Common myeloid progenitor, CD34-positive (primary cell): ENCODE results near the gene PLCB4.

Experiments
- CTCF ChIA-PET: fragments of 350-600 bp; sonication (Branson Sonifier 250); formaldehyde crosslinking; loops from one replicate; lab custom pipeline; 2021; ENCODE audit warnings: antibody characterized with exemption; lab: Charles Lee
- POLR2A ChIA-PET: fragments of 350-600 bp; sonication (Branson Sonifier 250); formaldehyde crosslinking; loops from one replicate; lab custom pipeline; 2021; ENCODE audit warnings: antibody characterized with exemption; lab: Charles Lee
- DNase-seq, 3 donors: peaks; one replicate each; pipeline versions ENCODE4 v3.0.0 to v3.0.0-alpha.2; 2013
- H3K27ac ChIP-seq, 2 experiments: 1 replicate in 1 of 2; 2 replicates in 1 of 2; pipeline ENCODE4 v1.7.0; 2013; ENCODE audit warnings: inconsistent platforms in 2 of 2, low read length in 2 of 2, mild to moderate bottlenecking in 2 of 2, low read depth in 1 of 2, moderate library complexity in 1 of 2; ENCODE audit not compliant: severe bottlenecking in 2 of 2, insufficient read depth in 1 of 2, poor library complexity in 1 of 2
- H3K27me3 ChIP-seq, 5 experiments: replicated peaks in 2 of 5; 1 replicate in 3 of 5; 2 replicates in 2 of 5; pipeline versions ENCODE4 v1.6.1 to v1.7.0; 2013; ENCODE audit warnings: low read length in 4 of 5, mild to moderate bottlenecking in 2 of 5, moderate library complexity in 2 of 5, inconsistent platforms in 1 of 5; ENCODE audit not compliant: insufficient read depth in 5 of 5, control insufficient read depth in 4 of 5
- H3K36me3 ChIP-seq, 4 experiments: 1 replicate in 2 of 4; 2 replicates in 2 of 4; pipeline versions ENCODE4 v1.6.1 to v1.7.0; 2013; ENCODE audit warnings: low read length in 3 of 4, control low read depth in 1 of 4, mild to moderate bottlenecking in 1 of 4; ENCODE audit not compliant: control insufficient read depth in 4 of 4, insufficient read depth in 4 of 4
- H3K4me1 ChIP-seq, 4 experiments: 1 replicate in 3 of 4; 2 replicates in 1 of 4; pipeline versions ENCODE4 v1.6.1 to v1.7.1; 2013; ENCODE audit warnings: low read length in 3 of 4, mild to moderate bottlenecking in 3 of 4, control low read depth in 1 of 4, inconsistent platforms in 1 of 4, moderate library complexity in 1 of 4; ENCODE audit not compliant: control insufficient read depth in 4 of 4, insufficient read depth in 4 of 4; ENCODE audit errors: control extremely low read depth in 1 of 4
- H3K4me3 ChIP-seq, 7 experiments: 1 replicate in 4 of 7; 2 replicates in 3 of 7; pipeline versions ENCODE4 v1.5.1 to v1.7.0; 2013; ENCODE audit warnings: mild to moderate bottlenecking in 7 of 7, low read length in 6 of 7, moderate library complexity in 6 of 7, inconsistent platforms in 2 of 7, low read depth in 2 of 7, control low read depth in 1 of 7; ENCODE audit not compliant: insufficient read depth in 4 of 7, control insufficient read depth in 1 of 7; ENCODE audit errors: extremely low read depth in 1 of 7
- H3K9me3 ChIP-seq, 5 experiments: 1 replicate in 4 of 5; 2 replicates in 1 of 5; pipeline versions ENCODE4 v1.6.1 to v1.7.1; 2013; ENCODE audit warnings: low read length in 4 of 5, mild to moderate bottlenecking in 2 of 5, inconsistent platforms in 1 of 5, low read depth in 1 of 5, moderate library complexity in 1 of 5; ENCODE audit not compliant: control insufficient read depth in 4 of 5, insufficient read depth in 2 of 5; ENCODE audit errors: control extremely low read depth in 1 of 5
- WGBS: methylation state at CpG from one replicate; pipeline ENCODE4 v1.1.5; 2013; ENCODE audit not compliant: insufficient coverage; 5-methylcytosine and 5-hydroxymethylcytosine counted together

PLCB4 gene

DNA sequence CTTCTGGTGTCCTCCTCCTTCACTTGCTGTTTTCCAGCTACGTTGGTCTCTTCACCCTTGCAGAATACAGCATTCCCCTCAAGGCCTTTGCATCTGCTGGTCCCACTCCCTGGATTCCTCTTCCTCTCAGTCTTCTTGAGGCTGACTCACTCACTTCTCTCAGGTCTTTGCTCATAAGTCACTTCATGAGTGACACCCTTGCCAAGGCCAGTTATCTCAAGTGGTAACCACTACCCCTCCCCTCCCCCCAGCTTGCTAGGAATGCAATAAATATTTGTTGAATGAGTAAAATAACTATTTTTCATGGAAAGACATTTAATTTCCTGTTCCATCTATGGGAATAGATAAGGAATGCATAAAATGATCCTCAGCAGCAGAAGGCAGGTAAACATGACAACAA is 131.7 kb downstream of the PLCB4 start:
- no peak overlapping the region for H3K4me3 ChIP-seq
- ChIA-PET POLR2A (no interaction called here), CTCF (no interaction called here)
- DNase-seq, result peak in 1 of 3 donors; percentile 29
- H3K27me3 ChIP-seq, result no peaks in the 10 kb centered on the region
- H3K9me3 ChIP-seq, result no peaks in the 10 kb centered on the region
- peaks cover 4 to 23% (median 10%) of the 10 kb centered on the region in 4 experiments for H3K4me1 ChIP-seq
- H3K27ac ChIP-seq, result no peak overlapping the region
- H3K36me3 ChIP-seq, result no peaks in the 10 kb centered on the region
- 93% methylated on average over 1 of the region's 1 CpG for WGBS

DNA sequence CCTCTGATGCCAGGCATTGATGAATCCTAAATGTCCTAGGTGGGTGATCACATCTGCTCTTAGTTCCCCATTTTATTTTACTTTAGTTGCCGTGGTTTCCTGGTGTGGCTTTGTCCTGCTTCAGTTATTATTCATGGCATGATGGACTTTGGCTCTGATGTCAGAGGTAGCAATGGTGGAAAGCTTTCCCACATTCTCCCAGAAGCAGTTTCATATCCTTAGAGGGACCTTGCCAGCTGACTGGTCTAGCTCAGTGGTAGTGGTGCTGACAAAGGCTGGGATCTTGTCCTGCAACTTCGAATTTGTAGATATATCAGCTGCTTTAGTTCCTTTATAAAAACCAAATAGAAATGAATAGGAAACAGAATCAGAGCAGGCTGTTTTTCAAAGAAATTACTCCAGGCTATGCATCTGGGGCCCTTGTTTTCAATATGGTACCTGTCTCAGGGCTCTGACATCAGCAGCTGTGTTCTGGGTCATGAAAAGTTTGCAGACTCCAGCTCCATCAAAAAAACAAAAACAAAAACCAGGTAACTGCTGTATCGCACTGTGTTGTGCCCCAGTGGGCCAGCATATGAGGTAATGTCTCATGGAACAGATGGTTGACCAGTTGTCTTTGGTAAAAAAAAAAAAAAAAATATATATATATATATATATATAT is 133.7 kb downstream of the PLCB4 start:
- Histone ChIP-seq H3K36me3 (no peaks in the 10 kb centered on the region), H3K4me3 (peak overlapping the region in 1 of 7 experiments; percentile 19), H3K27ac (peak overlapping the region in 1 of 2 experiments; percentile 31), H3K9me3 (no peaks in the 10 kb centered on the region), H3K27me3 (no peaks in the 10 kb centered on the region), H3K4me1 (peaks cover 4 to 23% (median 10%) of the 10 kb centered on the region in 4 experiments)
- WGBS, result 0% methylated on average over 1 of the region's 3 CpGs
- ChIA-PET CTCF (interaction anchor here (1.2 to 1.5 kb wide), 2 partner anchors 16 to 157 kb away, joined by 3 to 4 read pairs; no protein-coding TSS in a partner anchor), POLR2A (interaction anchor here (1.0 kb wide), 1 partner anchor 18 kb away, joined by 3 read pairs; no protein-coding TSS in a partner anchor)
- DNase-seq, result peak; percentile 22 to 63 (median 59)

DNA sequence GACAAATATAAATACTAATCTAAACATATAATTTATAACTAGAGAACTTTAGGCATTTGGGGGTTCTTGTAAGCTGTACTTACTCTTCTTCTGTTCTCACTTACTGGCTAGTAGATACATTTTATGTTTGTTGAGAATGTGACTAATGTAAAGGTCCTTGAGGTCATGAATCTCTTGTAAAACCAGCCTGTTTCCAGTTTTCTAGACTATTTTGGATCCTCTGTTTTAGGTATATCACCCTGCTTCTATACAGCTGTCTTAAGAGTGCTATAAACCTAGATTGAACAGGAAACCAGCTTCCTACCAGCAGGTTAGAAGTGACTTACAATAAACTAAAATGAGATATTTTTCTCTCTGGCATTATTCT is 134.2 kb downstream of the PLCB4 start:
- CTCF ChIA-PET, result interaction anchor here (1.5 kb wide), 1 partner anchor 17 kb away, joined by 4 read pairs; no protein-coding TSS in a partner anchor
- POLR2A ChIA-PET, result interaction anchor here (1.0 kb wide), 1 partner anchor 18 kb away, joined by 3 read pairs; no protein-coding TSS in a partner anchor

DNA sequence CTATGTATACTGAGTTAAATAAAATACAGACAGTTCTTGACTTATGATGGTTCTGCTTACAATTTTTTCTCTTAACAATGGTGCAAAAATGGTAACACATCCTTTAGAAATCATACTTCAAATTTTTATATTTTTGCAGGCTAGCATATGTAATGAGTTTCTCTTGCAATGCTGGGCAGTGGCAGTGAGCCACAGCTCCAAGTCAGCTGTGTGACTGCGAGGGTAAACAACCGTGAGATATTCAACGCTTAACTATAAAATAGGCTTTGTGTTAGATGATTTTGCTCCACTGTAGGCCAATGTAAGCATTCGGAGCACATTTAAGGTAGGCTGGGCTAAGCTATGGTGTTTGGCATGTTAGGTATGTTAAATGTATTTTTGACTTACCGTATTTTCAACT is 136.1 kb downstream of the PLCB4 start:
- Histone ChIP-seq H3K27ac (no peak overlapping the region), H3K4me3 (no peak overlapping the region), H3K9me3 (no peaks in the 10 kb centered on the region), H3K36me3 (no peaks in the 10 kb centered on the region), H3K4me1 (peaks cover 4 to 23% (median 10%) of the 10 kb centered on the region in 4 experiments), H3K27me3 (no peaks in the 10 kb centered on the region)
- 100% methylated on average over 3 of the region's 5 CpGs for WGBS
- DNase-seq, result no peak
- ChIA-PET CTCF (no interaction called here), POLR2A (no interaction called here)

More for the DNA sequence above, 134.2 kb downstream of the PLCB4 start:
- Histone ChIP-seq H3K4me3 (no peak overlapping the region), H3K27ac (no peak overlapping the region), H3K4me1 (peaks cover 4 to 23% (median 10%) of the 10 kb centered on the region in 4 experiments), H3K36me3 (no peaks in the 10 kb centered on the region), H3K27me3 (no peaks in the 10 kb centered on the region), H3K9me3 (no peaks in the 10 kb centered on the region)
- DNase-seq, result peak in 1 of 3 donors; percentile 44

DNA sequence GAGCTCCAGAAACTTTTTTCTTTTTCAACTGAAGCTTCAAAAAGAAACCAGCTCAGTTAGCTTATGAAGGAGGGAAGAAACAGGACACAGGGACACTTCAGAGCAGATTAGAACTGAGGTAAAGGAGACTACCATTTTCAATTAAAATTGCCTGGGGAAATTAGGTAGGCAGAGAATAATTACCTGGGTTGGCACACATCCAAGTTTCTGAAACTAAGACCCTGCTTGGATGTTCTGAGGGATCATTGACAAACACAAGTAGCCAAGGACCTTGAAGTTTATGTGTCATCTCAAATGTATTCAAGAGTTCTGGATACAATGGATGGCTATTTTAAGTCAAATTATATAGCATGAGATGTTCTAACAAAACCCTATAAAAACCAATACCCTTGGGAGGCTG is 137.6 kb downstream of the PLCB4 start:
- Histone ChIP-seq H3K27me3 (no peaks in the 10 kb centered on the region), H3K9me3 (no peaks in the 10 kb centered on the region), H3K4me1 (peaks cover 4 to 19% (median 10%) of the 10 kb centered on the region in 4 experiments), H3K27ac (no peak overlapping the region), H3K4me3 (no peak overlapping the region), H3K36me3 (no peaks in the 10 kb centered on the region)
- DNase-seq, result no peak
- POLR2A ChIA-PET, result no interaction called here
- CTCF ChIA-PET, result no interaction called here

DNA sequence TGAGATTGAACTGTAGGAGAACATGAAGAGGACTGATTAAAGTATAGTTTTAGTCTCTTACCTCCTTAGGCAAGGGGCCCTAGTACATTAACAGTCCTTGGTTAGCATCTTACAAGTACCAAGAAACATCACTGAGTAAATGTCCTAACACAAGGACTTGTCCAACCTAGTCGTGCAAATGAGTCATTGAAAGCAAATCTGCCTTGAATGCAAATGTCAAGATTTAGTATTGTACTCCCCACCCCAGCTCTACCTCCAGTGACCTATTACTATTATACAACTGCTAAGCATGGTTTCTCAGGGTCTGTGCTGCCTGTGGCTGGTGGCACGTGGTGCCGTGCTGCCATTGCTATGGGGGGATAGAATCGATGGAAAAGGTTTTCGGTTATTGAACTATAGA is 138.4 kb downstream of the PLCB4 start:
- Histone ChIP-seq H3K9me3 (no peaks in the 10 kb centered on the region), H3K27me3 (no peaks in the 10 kb centered on the region), H3K4me3 (no peak overlapping the region), H3K4me1 (peaks cover 4 to 12% (median 7%) of the 10 kb centered on the region in 4 experiments), H3K36me3 (no peaks in the 10 kb centered on the region), H3K27ac (no peak overlapping the region)
- no peak for DNase-seq
- WGBS, result 100% methylated on average over 1 of the region's 5 CpGs
- POLR2A ChIA-PET, result no interaction called here
- CTCF ChIA-PET, result no interaction called here

DNA sequence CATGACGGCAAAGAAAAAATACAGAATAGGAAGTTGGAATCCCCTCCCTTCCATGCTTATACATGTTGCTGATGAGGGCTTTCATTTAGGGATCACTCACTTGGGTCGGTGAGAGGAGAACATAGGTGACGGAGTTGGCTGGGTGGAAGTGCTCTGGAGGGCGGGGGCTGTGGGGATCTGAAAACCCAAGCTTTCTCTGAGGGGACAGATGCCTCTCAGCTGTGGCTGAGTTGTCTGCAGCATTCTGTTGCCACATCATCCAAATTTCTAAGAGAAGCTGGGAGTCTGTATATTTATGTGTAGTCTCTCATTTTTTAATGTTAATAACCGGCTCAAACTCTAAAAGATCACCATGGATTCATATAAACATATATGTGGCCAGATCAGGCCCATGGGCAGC is 141.5 kb downstream of the PLCB4 start:
- Histone ChIP-seq H3K27ac (no peak overlapping the region), H3K4me3 (no peak overlapping the region), H3K4me1 (no peaks in the 10 kb centered on the region), H3K9me3 (no peaks in the 10 kb centered on the region), H3K36me3 (no peaks in the 10 kb centered on the region), H3K27me3 (no peaks in the 10 kb centered on the region)
- POLR2A ChIA-PET, result no interaction called here
- DNase-seq, result no peak
- CTCF ChIA-PET, result no interaction called here
- WGBS, result 100% methylated on average over 3 of the region's 5 CpGs
